WERI-Rb-1 (cell line): ENCODE measurements around the gene MMP21.

Source experiments
- DNase-seq: peaks from one replicate; pipeline ENCODE4 v3.0.0-alpha.2; 2020
- H3K27ac ChIP-seq: fragments of 250-450 bp; sonication (Bioruptor Pico); 2 replicates; pipeline ENCODE4 v1.5.1; 2020; ENCODE audit warnings: mild to moderate bottlenecking, moderate library complexity
- H3K27me3 ChIP-seq: fragments of 250-450 bp; sonication (Bioruptor Pico); 2 replicates; pipeline ENCODE4 v1.5.1; 2021; ENCODE audit warnings: mild to moderate bottlenecking, low read depth, moderate library complexity; ENCODE audit not compliant: insufficient read depth, severe bottlenecking
- H3K36me3 ChIP-seq: fragments of 250-450 bp; sonication (Bioruptor Pico); 2 replicates; pipeline ENCODE4 v1.5.1; 2020; ENCODE audit warnings: mild to moderate bottlenecking, moderate library complexity
- H3K4me3 ChIP-seq: 2 replicates; pipeline ENCODE4 v1.5.1; 2011; ENCODE audit warnings: low read depth, mild to moderate bottlenecking, control low read depth, low read length
- H3K9me3 ChIP-seq: fragments of 250-450 bp; sonication (Bioruptor Pico); 2 replicates; pipeline ENCODE4 v1.5.1; 2021; ENCODE audit warnings: mild to moderate bottlenecking, moderate library complexity; ENCODE audit not compliant: severe bottlenecking
- CTCF ChIP-seq: IDR thresholded peaks from 2 replicates; pipeline ENCODE4 v1.5.1; 2011; ENCODE audit warnings: low read depth, mild to moderate bottlenecking, control low read depth, inconsistent platforms, low read length

MMP21 gene

GRCh38 chr10:125817337-125817946, 41.8 kb upstream of the MMP21 start:
- H3K27me3 ChIP-seq, result no peaks in the 10 kb centered on the region
- H3K27ac ChIP-seq, result no peak overlapping the region
- DNase-seq, result no peak
- TF ChIP-seq CTCF, result no peak
- H3K9me3 ChIP-seq, result no peaks in the 10 kb centered on the region
- H3K36me3 ChIP-seq, result no peaks in the 10 kb centered on the region; the same call in 1 of the 2 replicates
- H3K4me3 ChIP-seq, result no peak overlapping the region

- Histone ChIP-seq H3K27ac (no peak overlapping the region), H3K9me3 (no peaks in the 10 kb centered on the region), H3K4me3 (no peak overlapping the region), H3K27me3 (no peaks in the 10 kb centered on the region), H3K36me3 (no peaks in the 10 kb centered on the region; the same call in 1 of the 2 replicates)
- no peak for TF ChIP-seq CTCF
- DNase-seq, result no peak
These were observed 40.9 kb upstream of the MMP21 start for GRCh38 chr10:125816548-125816947.

- Histone ChIP-seq H3K27me3 (no peaks in the 10 kb centered on the region), H3K9me3 (no peaks in the 10 kb centered on the region), H3K36me3 (no peaks in the 10 kb centered on the region; the same call in 1 of the 2 replicates), H3K4me3 (no peak overlapping the region), H3K27ac (no peak overlapping the region)
- TF ChIP-seq CTCF, result no peak
- no peak for DNase-seq
These were observed 40.1 kb upstream of the MMP21 start for GRCh38 chr10:125815764-125816163.

GRCh38 chr10:125812128-125812750, 36.6 kb upstream of the MMP21 start:
- Histone ChIP-seq H3K36me3 (no peaks in the 10 kb centered on the region; the same call in none of the 2 replicates), H3K27me3 (no peaks in the 10 kb centered on the region), H3K4me3 (no peak overlapping the region), H3K27ac (no peak overlapping the region), H3K9me3 (no peaks in the 10 kb centered on the region)
- no peak for TF ChIP-seq CTCF
- no peak for DNase-seq

- H3K9me3 ChIP-seq, result no peaks in the 10 kb centered on the region
- no peak overlapping the region for H3K27ac ChIP-seq
- H3K4me3 ChIP-seq, result no peak overlapping the region
- peaks cover 3% of the 10 kb centered on the region for H3K36me3 ChIP-seq
- TF ChIP-seq CTCF, result no peak
- DNase-seq, result peak; percentile 34
- no peaks in the 10 kb centered on the region for H3K27me3 ChIP-seq
These were observed 35.6 kb upstream of the MMP21 start for GRCh38 chr10:125811251-125811650.
